ENCODE measurements around the gene FOXG1. TPM values are rescaled to one million over a fixed set of nuclear protein-coding genes. Genes with fewer than 3 reads are reported as not detected.
A peak's percentile ranks its signal among the peaks of the same experiment; 100 is the strongest.

Gene FOXG1
- total RNA-seq, 1 donor from 2014 or later: not detected

- TF ChIP-seq CTCF (IDR thresholded peaks at IDR 0.05; ENCODE audit: insufficient read depth, low read length, severe bottlenecking): peak; percentile 18
- no peaks in the 10 kb centered on the region for H3K36me3 ChIP-seq (ENCODE audit: control insufficient read depth, insufficient read depth, low read length)
- H3K4me3 ChIP-seq (ENCODE audit: low read depth, low read length): no peak overlapping the region
- peaks cover 38% of the 10 kb centered on the region for H3K27me3 ChIP-seq (ENCODE audit: control insufficient read depth, insufficient read depth, low read length)
- FAIRE-seq (no peak), DNase-seq (ENCODE audit: low read depth) (no peak)
These were observed 1.5 kb downstream of the FOXG1 start for GRCh38 chr14:28767853-28768741.

- DNase-seq (ENCODE audit: low read depth): no peak
- Histone ChIP-seq H3K27me3 (ENCODE audit: control insufficient read depth, insufficient read depth, low read length) (peaks cover 49% of the 10 kb centered on the region), H3K36me3 (ENCODE audit: control insufficient read depth, insufficient read depth, low read length) (no peaks in the 10 kb centered on the region), H3K4me3 (ENCODE audit: low read depth, low read length) (no peak overlapping the region)
- TF ChIP-seq CTCF (IDR thresholded peaks at IDR 0.05; ENCODE audit: insufficient read depth, low read length, severe bottlenecking): no peak
- no peak for FAIRE-seq
These were observed 2.8 kb downstream of the FOXG1 start for GRCh38 chr14:28769276-28769880.

GRCh38 chr14:28770061-28770460, 3.5 kb downstream of the FOXG1 start:
- Histone ChIP-seq H3K36me3 (ENCODE audit: control insufficient read depth, insufficient read depth, low read length) (no peaks in the 10 kb centered on the region), H3K27me3 (ENCODE audit: control insufficient read depth, insufficient read depth, low read length) (peaks cover 51% of the 10 kb centered on the region), H3K4me3 (ENCODE audit: low read depth, low read length) (no peak overlapping the region)
- DNase-seq (ENCODE audit: low read depth) (no peak), FAIRE-seq (no peak)
- TF ChIP-seq CTCF (IDR thresholded peaks at IDR 0.05; ENCODE audit: insufficient read depth, low read length, severe bottlenecking): no peak

- no peak for DNase-seq (ENCODE audit: low read depth)
- H3K4me3 ChIP-seq (ENCODE audit: low read depth, low read length): no peak overlapping the region
- FAIRE-seq: no peak
- no peak for TF ChIP-seq CTCF (IDR thresholded peaks at IDR 0.05; ENCODE audit: insufficient read depth, low read length, severe bottlenecking)
- peaks cover 50% of the 10 kb centered on the region for H3K27me3 ChIP-seq (ENCODE audit: control insufficient read depth, insufficient read depth, low read length)
- H3K36me3 ChIP-seq (ENCODE audit: control insufficient read depth, insufficient read depth, low read length): no peaks in the 10 kb centered on the region
These were observed 4.0 kb downstream of the FOXG1 start for GRCh38 chr14:28770630-28771029.

- H3K27me3 ChIP-seq (ENCODE audit: control insufficient read depth, insufficient read depth, low read length): peaks cover 47% of the 10 kb centered on the region
- DNase-seq (ENCODE audit: low read depth): no peak
- H3K4me3 ChIP-seq (ENCODE audit: low read depth, low read length): no peak overlapping the region
- TF ChIP-seq CTCF (IDR thresholded peaks at IDR 0.05; ENCODE audit: insufficient read depth, low read length, severe bottlenecking): no peak
- FAIRE-seq: no peak
- no peaks in the 10 kb centered on the region for H3K36me3 ChIP-seq (ENCODE audit: control insufficient read depth, insufficient read depth, low read length)
These were observed 4.6 kb downstream of the FOXG1 start for GRCh38 chr14:28771168-28771567.

All from bronchial epithelial cell (primary cell).